ENCODE data around the gene MRPS18B.

DNA sequence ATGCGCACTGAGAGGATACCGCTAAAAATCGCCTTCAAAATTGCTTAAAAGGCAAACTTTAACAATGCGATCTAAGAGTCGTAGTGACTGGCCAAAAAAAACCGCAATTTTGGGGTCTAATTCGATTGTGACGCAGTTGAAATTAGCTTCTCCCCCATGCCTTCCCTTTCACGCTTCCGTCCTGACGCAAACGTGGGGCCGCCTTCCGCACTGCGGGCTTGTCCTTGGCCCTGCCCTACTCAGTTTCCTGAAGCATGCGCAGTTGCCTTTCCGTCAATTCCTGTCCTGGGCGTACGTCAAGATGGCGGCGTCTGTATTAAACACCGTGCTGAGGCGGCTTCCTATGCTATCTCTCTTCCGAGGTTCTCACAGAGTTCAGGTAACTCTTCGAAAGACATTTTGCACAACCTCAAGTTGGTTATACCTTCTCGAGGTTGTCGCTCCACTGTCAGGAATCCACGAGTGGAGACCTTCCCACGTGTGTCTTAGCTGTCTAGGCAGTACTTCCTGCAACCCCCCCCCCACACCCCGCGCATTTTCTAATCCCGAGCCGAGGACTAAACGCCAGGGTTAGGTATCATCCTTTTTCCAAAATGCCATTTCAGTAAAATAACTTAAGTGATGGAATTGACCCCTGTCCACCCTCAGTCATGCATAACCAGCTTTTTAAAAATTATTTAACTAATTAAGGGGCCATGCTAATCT, at the start of gene MRPS18B:
- TF ChIP-seq, protein P1, sequence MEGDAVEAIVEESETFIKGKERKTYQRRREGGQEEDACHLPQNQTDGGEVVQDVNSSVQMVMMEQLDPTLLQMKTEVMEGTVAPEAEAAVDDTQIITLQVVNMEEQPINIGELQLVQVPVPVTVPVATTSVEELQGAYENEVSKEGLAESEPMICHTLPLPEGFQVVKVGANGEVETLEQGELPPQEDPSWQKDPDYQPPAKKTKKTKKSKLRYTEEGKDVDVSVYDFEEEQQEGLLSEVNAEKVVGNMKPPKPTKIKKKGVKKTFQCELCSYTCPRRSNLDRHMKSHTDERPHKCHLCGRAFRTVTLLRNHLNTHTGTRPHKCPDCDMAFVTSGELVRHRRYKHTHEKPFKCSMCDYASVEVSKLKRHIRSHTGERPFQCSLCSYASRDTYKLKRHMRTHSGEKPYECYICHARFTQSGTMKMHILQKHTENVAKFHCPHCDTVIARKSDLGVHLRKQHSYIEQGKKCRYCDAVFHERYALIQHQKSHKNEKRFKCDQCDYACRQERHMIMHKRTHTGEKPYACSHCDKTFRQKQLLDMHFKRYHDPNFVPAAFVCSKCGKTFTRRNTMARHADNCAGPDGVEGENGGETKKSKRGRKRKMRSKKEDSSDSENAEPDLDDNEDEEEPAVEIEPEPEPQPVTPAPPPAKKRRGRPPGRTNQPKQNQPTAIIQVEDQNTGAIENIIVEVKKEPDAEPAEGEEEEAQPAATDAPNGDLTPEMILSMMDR (conservative IDR thresholded peaks at IDR 0.05; ENCODE audit: low read depth, low read length): no peak
- TF ChIP-seq POLR2A (IDR thresholded peaks at IDR 0.05; ENCODE audit: low read depth, low read length): no peak
- TF ChIP-seq SMC3 (IDR thresholded peaks at IDR 0.05; ENCODE audit: low read depth, low read length): no peak
- TF ChIP-seq RFX5 (IDR thresholded peaks at IDR 0.05; ENCODE audit: low read depth, low read length): no peak
- peak; percentile 99 for TF ChIP-seq MXI1 (IDR thresholded peaks at IDR 0.05; ENCODE audit: borderline replicate concordance, low read depth, low read length)
- no peak for TF ChIP-seq NFE2L2 (IDR thresholded peaks at IDR 0.05; ENCODE audit: low read depth, low read length)
- TF ChIP-seq RAD21 (IDR thresholded peaks at IDR 0.05; ENCODE audit: low read length): no peak
- peak; percentile 75 for TF ChIP-seq CEBPB (IDR thresholded peaks at IDR 0.05; ENCODE audit: low read depth, low read length)
- no peak for TF ChIP-seq RCOR1 (IDR thresholded peaks at IDR 0.05; ENCODE audit: insufficient replicate concordance, low read length)
- TF ChIP-seq, protein P2, sequence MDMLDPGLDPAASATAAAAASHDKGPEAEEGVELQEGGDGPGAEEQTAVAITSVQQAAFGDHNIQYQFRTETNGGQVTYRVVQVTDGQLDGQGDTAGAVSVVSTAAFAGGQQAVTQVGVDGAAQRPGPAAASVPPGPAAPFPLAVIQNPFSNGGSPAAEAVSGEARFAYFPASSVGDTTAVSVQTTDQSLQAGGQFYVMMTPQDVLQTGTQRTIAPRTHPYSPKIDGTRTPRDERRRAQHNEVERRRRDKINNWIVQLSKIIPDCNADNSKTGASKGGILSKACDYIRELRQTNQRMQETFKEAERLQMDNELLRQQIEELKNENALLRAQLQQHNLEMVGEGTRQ (IDR thresholded peaks at IDR 0.05; ENCODE audit: low read depth, low read length): no peak; the same call in 1 of the 2 replicates

Measured in IMR-90 (cell line).